Measurements from ENCODE around the gene NIBAN1.
"Not testable (repeated sequence)": the region's sequence is repeated elsewhere in the genome, so short reads cannot be mapped to it uniquely, and the experiment has no call there.

- TF ChIP-seq CTCF (IDR thresholded peaks at IDR 0.05); POLR2AphosphoS5 (IDR thresholded peaks at IDR 0.05; ENCODE audit: insufficient read depth in 1 of 2, low read depth in 1 of 2): not testable (repeated sequence)
Observed at GRCh38 chr1:184999974-185000373, 25.7 kb upstream of the NIBAN1 start.

Measured in vagina (tissue), 2 donors.